HG03378 (cell line): ENCODE measurements around the gene INPP4A.

Source experiments
- ATAC-seq: cut with Tn5 transposase; IDR thresholded peaks from one replicate; pipeline ENCODE4 v1.9.1; 2021; ENCODE audit warnings: mild to moderate bottlenecking, moderate library complexity; ENCODE audit not compliant: unreplicated experiment

Gene INPP4A

GRCh38 chr2:98509542-98510321 lies 65.1 kb downstream of the INPP4A start:
- no peak for ATAC-seq

- ATAC-seq, result no peak
These were observed 65.6 kb downstream of the INPP4A start for GRCh38 chr2:98510322-98510662.

- ATAC-seq, result no peak
These were observed 67.3 kb downstream of the INPP4A start for GRCh38 chr2:98511981-98512380.

GRCh38 chr2:98512699-98513098 lies 68.0 kb downstream of the INPP4A start:
- no peak for ATAC-seq

- no peak for ATAC-seq
These were observed 69.5 kb downstream of the INPP4A start for GRCh38 chr2:98514096-98514639.

- no peak for ATAC-seq
These were observed 70.2 kb downstream of the INPP4A start for GRCh38 chr2:98514879-98515249.

GRCh38 chr2:98515250-98515991 lies 70.8 kb downstream of the INPP4A start:
- ATAC-seq, result no peak

GRCh38 chr2:98516571-98516970 lies 71.9 kb downstream of the INPP4A start:
- no peak for ATAC-seq

GRCh38 chr2:98517636-98518035 lies 73.0 kb downstream of the INPP4A start:
- no peak for ATAC-seq

GRCh38 chr2:98518101-98518500 lies 73.4 kb downstream of the INPP4A start:
- no peak for ATAC-seq

GRCh38 chr2:98519156-98519555 lies 74.5 kb downstream of the INPP4A start:
- ATAC-seq, result no peak

- ATAC-seq, result no peak
These were observed 75.2 kb downstream of the INPP4A start for GRCh38 chr2:98519851-98520250.

- no peak for ATAC-seq
These were observed 76.1 kb downstream of the INPP4A start for GRCh38 chr2:98520806-98521205.

GRCh38 chr2:98521266-98521665 lies 76.6 kb downstream of the INPP4A start:
- ATAC-seq, result no peak

GRCh38 chr2:98522854-98523253 lies 78.2 kb downstream of the INPP4A start:
- no peak for ATAC-seq

GRCh38 chr2:98524168-98524567 lies 79.5 kb downstream of the INPP4A start:
- ATAC-seq, result no peak

GRCh38 chr2:98528349-98528748 lies 83.7 kb downstream of the INPP4A start:
- ATAC-seq, result no peak

- ATAC-seq, result no peak
These were observed 85.5 kb downstream of the INPP4A start for GRCh38 chr2:98530114-98530513.

- no peak for ATAC-seq
These were observed 88.1 kb downstream of the INPP4A start for GRCh38 chr2:98532756-98533155.

GRCh38 chr2:98533547-98533946 lies 88.9 kb downstream of the INPP4A start:
- no peak for ATAC-seq

- no peak for ATAC-seq
These were observed 90.1 kb downstream of the INPP4A start for GRCh38 chr2:98534761-98535160.

GRCh38 chr2:98535971-98536677 lies 91.5 kb downstream of the INPP4A start:
- no peak for ATAC-seq
